ENCODE data around the gene ZNF143.
"Not testable (repeated sequence)": the region's sequence is repeated elsewhere in the genome, so short reads cannot be mapped to it uniquely, and the experiment has no call there.

ZNF143 gene

GRCh38 chr11:9460322-9461062 lies at the start of gene ZNF143:
ZNF143 (plus strand) TSS chr11:9461012; CDS start chr11:9471309, 10,297 bp downstream.
- FAIRE-seq (no peak), DNase-seq (ENCODE audit: insufficient read length, low spot score) (peak; percentile 58)
- TF ChIP-seq, protein P1, sequence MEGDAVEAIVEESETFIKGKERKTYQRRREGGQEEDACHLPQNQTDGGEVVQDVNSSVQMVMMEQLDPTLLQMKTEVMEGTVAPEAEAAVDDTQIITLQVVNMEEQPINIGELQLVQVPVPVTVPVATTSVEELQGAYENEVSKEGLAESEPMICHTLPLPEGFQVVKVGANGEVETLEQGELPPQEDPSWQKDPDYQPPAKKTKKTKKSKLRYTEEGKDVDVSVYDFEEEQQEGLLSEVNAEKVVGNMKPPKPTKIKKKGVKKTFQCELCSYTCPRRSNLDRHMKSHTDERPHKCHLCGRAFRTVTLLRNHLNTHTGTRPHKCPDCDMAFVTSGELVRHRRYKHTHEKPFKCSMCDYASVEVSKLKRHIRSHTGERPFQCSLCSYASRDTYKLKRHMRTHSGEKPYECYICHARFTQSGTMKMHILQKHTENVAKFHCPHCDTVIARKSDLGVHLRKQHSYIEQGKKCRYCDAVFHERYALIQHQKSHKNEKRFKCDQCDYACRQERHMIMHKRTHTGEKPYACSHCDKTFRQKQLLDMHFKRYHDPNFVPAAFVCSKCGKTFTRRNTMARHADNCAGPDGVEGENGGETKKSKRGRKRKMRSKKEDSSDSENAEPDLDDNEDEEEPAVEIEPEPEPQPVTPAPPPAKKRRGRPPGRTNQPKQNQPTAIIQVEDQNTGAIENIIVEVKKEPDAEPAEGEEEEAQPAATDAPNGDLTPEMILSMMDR (IDR thresholded peaks at IDR 0.05; ENCODE audit: insufficient read depth, missing control alignments), result no peak

DNA sequence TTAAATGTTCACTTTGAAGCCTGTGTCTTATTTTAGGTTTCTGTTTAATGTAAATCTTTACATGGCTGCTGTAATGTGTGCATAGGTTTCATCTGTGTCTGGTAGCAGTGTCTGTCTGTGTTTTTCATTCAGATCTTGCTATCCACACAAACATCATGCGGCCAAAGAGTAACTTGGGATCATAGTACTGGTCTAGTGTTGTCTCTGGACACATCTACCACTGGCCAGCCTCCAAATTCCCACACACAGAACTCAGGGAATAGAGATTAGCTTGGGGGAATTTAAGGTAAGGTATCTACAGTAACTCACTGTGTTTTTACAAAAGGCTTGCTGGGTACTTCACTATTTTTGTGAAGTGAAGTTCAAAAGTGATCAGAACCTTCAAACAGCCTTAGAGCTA lies 32.1 kb upstream of the ZNF143 start:
- DNase-seq (ENCODE audit: insufficient read length, low spot score), result no peak
- TF ChIP-seq, protein P1 (IDR thresholded peaks at IDR 0.05; ENCODE audit: insufficient read depth, missing control alignments), result no peak
- FAIRE-seq, result peak; percentile 58

GRCh38 chr11:9438611-9439010 lies 22.2 kb upstream of the ZNF143 start:
- no peak for FAIRE-seq
- TF ChIP-seq, protein P1 (IDR thresholded peaks at IDR 0.05; ENCODE audit: insufficient read depth, missing control alignments), result no peak
- no peak for DNase-seq (ENCODE audit: insufficient read length, low spot score)

- FAIRE-seq (no peak), DNase-seq (ENCODE audit: insufficient read length, low spot score) (no peak)
- TF ChIP-seq, protein P1 (IDR thresholded peaks at IDR 0.05; ENCODE audit: insufficient read depth, missing control alignments), result no peak
These were observed 14.6 kb upstream of the ZNF143 start for GRCh38 chr11:9446230-9446629.

- TF ChIP-seq, protein P1 (IDR thresholded peaks at IDR 0.05; ENCODE audit: insufficient read depth, missing control alignments), result no peak
- DNase-seq (ENCODE audit: insufficient read length, low spot score), result no peak
- FAIRE-seq, result no peak
These were observed 12.0 kb upstream of the ZNF143 start for GRCh38 chr11:9448576-9449352.

DNA sequence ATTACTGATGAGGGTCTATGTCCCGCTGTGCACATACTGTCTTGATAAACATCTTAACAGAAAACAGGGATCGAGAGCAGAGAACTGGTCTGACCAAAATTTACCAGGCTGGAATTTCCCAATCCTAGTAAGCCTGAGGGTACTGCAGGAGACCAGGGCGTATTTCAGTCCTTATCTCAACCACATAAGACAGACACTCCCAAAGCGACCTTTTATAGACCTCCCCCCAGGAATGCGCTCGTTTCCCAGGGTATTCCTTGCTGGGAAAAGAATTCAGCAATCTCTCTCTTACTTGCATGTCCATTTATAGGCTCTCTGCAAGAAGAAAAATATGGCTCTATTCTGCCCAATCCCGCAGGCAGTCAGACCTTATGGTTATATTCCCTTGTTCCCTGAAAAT lies 8.8 kb upstream of the ZNF143 start:
- not testable (repeated sequence) for FAIRE-seq; DNase-seq (ENCODE audit: insufficient read length, low spot score)

GRCh38 chr11:9455722-9456121 lies 5.1 kb upstream of the ZNF143 start:
- DNase-seq (ENCODE audit: insufficient read length, low spot score) (no peak), FAIRE-seq (no peak)
- TF ChIP-seq, protein P1 (IDR thresholded peaks at IDR 0.05; ENCODE audit: insufficient read depth, missing control alignments), result no peak

Measured in D721Med (cell line).